ENCODE measurements around the gene FUT9.

The FUT9 gene

GRCh38 chr6:96066376-96066775 lies 50.6 kb downstream of the FUT9 start:
- no peak for DNase-seq (ENCODE audit: low read depth in 1 of 2, low spot score in 1 of 2)

GRCh38 chr6:96073555-96073954 lies 57.8 kb downstream of the FUT9 start:
- DNase-seq (ENCODE audit: low read depth in 1 of 2, low spot score in 1 of 2) = no peak

GRCh38 chr6:96074006-96074405 lies 58.2 kb downstream of the FUT9 start:
- no peak for DNase-seq (ENCODE audit: low read depth in 1 of 2, low spot score in 1 of 2)

GRCh38 chr6:96075826-96076225 lies 60.1 kb downstream of the FUT9 start:
- no peak for DNase-seq (ENCODE audit: low read depth in 1 of 2, low spot score in 1 of 2)

- DNase-seq (ENCODE audit: low read depth in 1 of 2, low spot score in 1 of 2) = no peak
These were observed 71.0 kb downstream of the FUT9 start for GRCh38 chr6:96086745-96087144.

GRCh38 chr6:96089173-96089572 lies 73.4 kb downstream of the FUT9 start:
- no peak for DNase-seq (ENCODE audit: low read depth in 1 of 2, low spot score in 1 of 2)

- no peak for DNase-seq (ENCODE audit: low read depth in 1 of 2, low spot score in 1 of 2)
These were observed 78.3 kb downstream of the FUT9 start for GRCh38 chr6:96094077-96094476.

GRCh38 chr6:96099069-96099468 lies 83.3 kb downstream of the FUT9 start:
- no peak for DNase-seq (ENCODE audit: low read depth in 1 of 2, low spot score in 1 of 2)

- no peak for DNase-seq (ENCODE audit: low read depth in 1 of 2, low spot score in 1 of 2)
These were observed 85.8 kb downstream of the FUT9 start for GRCh38 chr6:96101564-96101963.

GRCh38 chr6:96104910-96105309 lies 89.1 kb downstream of the FUT9 start:
- DNase-seq (ENCODE audit: low read depth in 1 of 2, low spot score in 1 of 2) = no peak

- DNase-seq (ENCODE audit: low read depth in 1 of 2, low spot score in 1 of 2) = no peak
These were observed 95.1 kb downstream of the FUT9 start for GRCh38 chr6:96110878-96111277.

GRCh38 chr6:96116674-96117073 lies 100.9 kb downstream of the FUT9 start:
- DNase-seq (ENCODE audit: low read depth in 1 of 2, low spot score in 1 of 2) = no peak

- no peak for DNase-seq (ENCODE audit: low read depth in 1 of 2, low spot score in 1 of 2)
These were observed 109.0 kb downstream of the FUT9 start for GRCh38 chr6:96124778-96125177.

GRCh38 chr6:96138406-96138805 lies 122.6 kb downstream of the FUT9 start:
- no peak for DNase-seq (ENCODE audit: low read depth in 1 of 2, low spot score in 1 of 2)

GRCh38 chr6:96142142-96142541 lies 126.4 kb downstream of the FUT9 start:
- no peak for DNase-seq (ENCODE audit: low read depth in 1 of 2, low spot score in 1 of 2)

GRCh38 chr6:96150431-96150830 lies 134.7 kb downstream of the FUT9 start:
- DNase-seq (ENCODE audit: low read depth in 1 of 2, low spot score in 1 of 2) = no peak

- no peak for DNase-seq (ENCODE audit: low read depth in 1 of 2, low spot score in 1 of 2)
These were observed 135.9 kb downstream of the FUT9 start for GRCh38 chr6:96151707-96152106.

GRCh38 chr6:96152114-96152708 lies 136.4 kb downstream of the FUT9 start:
- no peak for DNase-seq (ENCODE audit: low read depth in 1 of 2, low spot score in 1 of 2)

GRCh38 chr6:96153775-96154174 lies 138.0 kb downstream of the FUT9 start:
- DNase-seq (ENCODE audit: low read depth in 1 of 2, low spot score in 1 of 2) = no peak

GRCh38 chr6:96156425-96156824 lies 140.7 kb downstream of the FUT9 start:
- DNase-seq (ENCODE audit: low read depth in 1 of 2, low spot score in 1 of 2) = no peak

- DNase-seq (ENCODE audit: low read depth in 1 of 2, low spot score in 1 of 2) = no peak
These were observed 141.3 kb downstream of the FUT9 start for GRCh38 chr6:96157018-96157565.

- no peak for DNase-seq (ENCODE audit: low read depth in 1 of 2, low spot score in 1 of 2)
These were observed 146.9 kb downstream of the FUT9 start for GRCh38 chr6:96162711-96163120.

- no peak for DNase-seq (ENCODE audit: low read depth in 1 of 2, low spot score in 1 of 2)
These were observed 149.0 kb downstream of the FUT9 start for GRCh38 chr6:96164802-96165201.

Measured in activated T-helper 1 cell treated with anti-CD3 and anti-CD28 coated beads, Interleukin-2, amount 50 U/mL, for 16 hours (primary cell).